Measurements from ENCODE around the gene EIF1AD. TPM values are rescaled to one million over a fixed set of nuclear protein-coding genes. Genes with fewer than 3 reads are reported as not detected.
"Not testable (repeated sequence)": the region's sequence is repeated elsewhere in the genome, so short reads cannot be mapped to it uniquely, and the experiment has no call there.

The EIF1AD gene
- total RNA-seq, 2 experiments from 2014 or later, result 31.2 to 31.7 TPM

DNA sequence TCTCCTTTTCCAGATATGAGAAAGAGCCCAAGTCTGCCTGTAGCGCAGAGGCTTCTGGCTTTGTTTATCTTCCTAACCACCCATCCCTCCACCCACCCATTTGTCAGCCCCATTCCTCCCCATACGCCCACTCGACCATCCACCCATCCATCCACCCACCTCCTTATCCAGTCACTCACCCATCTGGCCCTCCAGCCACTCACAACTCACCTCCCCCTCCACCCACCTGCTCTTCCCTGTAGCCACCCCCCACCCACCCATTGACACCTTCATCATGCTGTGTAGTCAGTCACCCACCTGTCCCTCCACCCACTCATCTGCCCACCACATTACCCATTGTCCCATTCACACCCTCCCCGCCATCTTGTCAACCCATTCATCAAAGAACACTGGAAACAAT is 15.4 kb upstream of the EIF1AD start:
- Mint-ChIP-seq H3K36me3 (ENCODE audit: low read depth) (no peaks in the 10 kb centered on the region), H3K4me3 (no peak overlapping the region), H3K27ac (no peak overlapping the region), H3K9me3 (no peaks in the 10 kb centered on the region), H3K4me1 (ENCODE audit: low read depth) (peaks cover 6% of the 10 kb centered on the region), H3K27me3 (ENCODE audit: low read depth) (peaks cover 8% of the 10 kb centered on the region)
- intact Hi-C loops (cut with micrococcal nuclease), result no loop called here
- DNase-seq, result no peak
- CTCF ChIA-PET, result no interaction called here

DNA sequence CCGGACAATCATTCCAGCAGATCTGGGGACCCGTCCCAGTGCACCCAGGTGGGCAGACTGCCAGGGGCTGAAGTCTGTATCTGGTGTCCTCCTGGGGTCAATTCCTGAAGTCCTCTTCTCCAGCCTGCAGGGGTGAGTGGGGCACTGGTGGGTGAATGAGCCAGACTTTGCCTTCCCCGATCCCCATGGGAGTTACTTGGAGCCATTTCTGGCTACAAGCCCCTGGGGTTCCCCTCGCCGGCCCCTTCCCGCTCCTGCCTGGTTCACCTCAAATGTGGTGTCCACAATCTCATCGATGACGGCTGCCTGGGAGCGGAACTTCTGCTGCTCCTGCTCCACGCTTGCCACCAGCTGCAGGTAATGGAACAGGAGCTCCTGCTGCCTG is 14.8 kb upstream of the EIF1AD start:
- Mint-ChIP-seq H3K4me3 (no peak overlapping the region), H3K9me3 (no peaks in the 10 kb centered on the region), H3K36me3 (ENCODE audit: low read depth) (no peaks in the 10 kb centered on the region), H3K4me1 (ENCODE audit: low read depth) (peaks cover 9% of the 10 kb centered on the region), H3K27ac (no peak overlapping the region), H3K27me3 (ENCODE audit: low read depth) (peaks cover 8% of the 10 kb centered on the region)
- intact Hi-C loops (cut with micrococcal nuclease), result no loop called here
- CTCF ChIA-PET, result interaction anchor here (0.7 kb wide), 1 partner anchor 66 kb away, joined by 3 read pairs; no protein-coding TSS in a partner anchor
- no peak for DNase-seq

DNA sequence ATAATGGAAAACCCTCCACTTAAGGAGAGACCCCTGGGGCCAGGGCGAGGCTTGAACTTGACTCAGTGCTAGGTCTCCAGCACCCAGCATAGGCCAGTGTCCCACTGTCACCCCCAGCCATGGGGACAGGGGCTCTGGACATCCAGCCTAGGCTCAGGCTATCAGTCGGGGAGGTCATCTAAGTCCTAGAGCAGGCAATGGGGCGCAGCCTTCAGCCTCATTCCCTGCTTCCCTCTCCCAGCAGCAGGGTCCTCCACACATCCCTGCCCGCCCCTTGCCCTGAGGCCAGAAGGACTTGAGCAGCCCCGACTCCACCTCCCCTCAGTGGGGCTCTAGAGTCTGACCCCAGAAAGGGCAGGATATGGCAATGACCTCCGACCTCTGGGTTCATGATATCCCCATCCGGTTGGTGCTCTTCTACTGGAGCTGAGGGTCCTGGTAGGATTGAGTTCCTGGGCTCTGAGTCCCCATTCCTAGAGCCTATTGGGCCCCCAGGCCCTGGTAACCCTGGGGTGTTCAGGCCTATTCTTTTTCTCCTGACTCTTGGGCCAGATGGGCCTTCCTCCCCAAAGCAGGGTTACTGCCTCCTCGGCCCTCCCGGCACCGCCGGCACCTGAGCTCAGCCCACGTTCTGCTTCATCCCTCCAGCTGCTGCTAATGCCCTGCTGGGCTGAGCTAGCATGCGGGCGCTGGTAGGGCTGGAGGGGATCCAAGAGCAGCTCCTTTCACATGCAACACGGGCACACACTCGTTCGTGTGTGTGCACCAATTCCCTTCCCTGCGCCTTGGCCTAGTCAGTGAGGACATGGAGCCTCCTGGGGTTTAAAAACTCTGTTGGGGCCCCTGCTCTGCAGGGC is 14.2 kb upstream of the EIF1AD start:
- Mint-ChIP-seq H3K4me1 (ENCODE audit: low read depth) (peaks cover 11% of the 10 kb centered on the region), H3K9me3 (no peaks in the 10 kb centered on the region), H3K27ac (no peak overlapping the region), H3K36me3 (ENCODE audit: low read depth) (no peaks in the 10 kb centered on the region), H3K4me3 (no peak overlapping the region), H3K27me3 (ENCODE audit: low read depth) (peaks cover 12% of the 10 kb centered on the region)
- intact Hi-C loops (cut with micrococcal nuclease), result no loop called here
- no peak for DNase-seq
- CTCF ChIA-PET, result interaction anchor here (0.7 to 1.1 kb wide), 2 partner anchors 29 to 66 kb away, joined by 3 to 5 read pairs; no protein-coding TSS in a partner anchor

DNA sequence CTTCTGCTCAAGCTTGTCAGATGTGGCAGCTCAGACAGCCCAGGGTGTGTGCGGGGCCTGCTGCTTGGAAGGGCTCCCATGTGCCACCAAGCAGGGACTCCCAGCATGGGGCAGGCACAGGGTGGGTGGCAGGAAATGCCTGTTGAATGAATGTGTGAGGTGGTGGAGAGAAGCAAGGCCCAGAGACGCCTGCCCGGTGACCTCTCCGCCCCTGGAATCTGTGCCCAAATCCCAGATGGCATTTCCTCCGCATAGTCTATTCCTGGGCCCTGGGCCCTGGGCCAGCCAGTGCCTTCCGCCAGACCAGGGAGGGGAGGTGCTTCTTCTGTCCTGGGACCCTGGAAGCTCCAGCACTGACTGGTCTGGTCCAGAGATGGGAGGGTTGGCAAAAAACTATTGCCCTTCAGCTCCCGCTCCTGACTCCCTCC is 13.5 kb upstream of the EIF1AD start:
- peaks cover 12% of the 10 kb centered on the region for H3K27me3 Mint-ChIP-seq (ENCODE audit: low read depth)
- CTCF ChIA-PET, result interaction anchor here (1.1 kb wide), 1 partner anchor 30 kb away, joined by 5 read pairs; no protein-coding TSS in a partner anchor
- H3K9me3 Mint-ChIP-seq, result no peaks in the 10 kb centered on the region
- intact Hi-C loops (cut with micrococcal nuclease), result no loop called here
- H3K27ac Mint-ChIP-seq, result no peak overlapping the region
- DNase-seq, result no peak
- peaks cover 11% of the 10 kb centered on the region for H3K4me1 Mint-ChIP-seq (ENCODE audit: low read depth)
- H3K36me3 Mint-ChIP-seq (ENCODE audit: low read depth), result no peaks in the 10 kb centered on the region
- no peak overlapping the region for H3K4me3 Mint-ChIP-seq

DNA sequence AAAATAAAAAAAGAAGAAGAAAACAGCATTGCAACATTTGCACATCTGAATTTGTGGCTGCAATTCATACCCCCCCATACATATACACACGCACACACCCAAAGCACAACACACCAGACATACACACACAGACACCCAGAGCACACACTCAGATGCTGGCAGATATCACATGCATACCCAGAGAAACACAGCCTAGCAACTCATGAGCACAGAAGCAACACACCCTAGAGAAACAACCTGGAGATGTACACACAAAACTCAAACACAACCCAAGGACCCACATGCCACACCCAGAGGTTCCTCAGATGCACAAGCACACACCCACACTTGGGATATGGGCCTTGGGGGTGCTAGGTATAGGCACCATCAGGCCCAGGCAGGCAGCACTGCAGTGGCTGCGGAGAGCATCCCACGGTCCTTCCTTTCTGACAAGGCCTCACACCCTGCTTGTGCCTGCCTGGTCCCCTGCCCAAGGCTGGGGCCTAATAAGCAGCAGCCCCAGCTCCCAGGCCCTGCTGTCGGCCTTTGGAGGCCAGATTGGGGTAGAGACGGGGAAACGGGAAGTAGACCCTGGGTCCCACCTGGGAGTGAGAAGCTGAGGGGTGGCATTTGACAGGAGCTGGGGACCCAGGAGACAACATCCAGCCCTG is 13.0 kb upstream of the EIF1AD start:
- Mint-ChIP-seq H3K9me3 (no peaks in the 10 kb centered on the region), H3K36me3 (ENCODE audit: low read depth) (no peaks in the 10 kb centered on the region), H3K4me3 (no peak overlapping the region), H3K4me1 (ENCODE audit: low read depth) (peaks cover 11% of the 10 kb centered on the region), H3K27me3 (ENCODE audit: low read depth) (peaks cover 12% of the 10 kb centered on the region), H3K27ac (no peak overlapping the region)
- intact Hi-C loops (cut with micrococcal nuclease), result no loop called here
- no peak for DNase-seq
- CTCF ChIA-PET, result interaction anchor here (1.1 kb wide), 1 partner anchor 31 kb away, joined by 5 read pairs; no protein-coding TSS in a partner anchor

DNA sequence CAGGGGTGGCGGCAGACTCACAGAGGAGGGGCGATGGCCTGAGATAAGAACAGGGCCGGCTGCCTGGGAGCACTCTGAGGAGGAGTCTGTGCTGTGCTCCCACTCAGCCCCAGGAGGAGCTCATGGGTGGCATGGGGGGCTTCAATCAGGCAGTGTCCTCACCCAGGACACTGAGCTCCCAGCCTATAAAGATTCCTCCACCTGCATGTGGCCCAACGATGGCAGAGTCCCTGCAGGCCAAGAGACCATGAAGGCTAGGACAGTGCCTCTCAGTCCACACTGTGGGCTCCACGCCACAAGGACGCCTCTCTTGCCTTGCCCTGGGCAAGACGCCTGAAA is 11.8 kb upstream of the EIF1AD start:
- Mint-ChIP-seq H3K36me3 (ENCODE audit: low read depth) (no peaks in the 10 kb centered on the region), H3K27me3 (ENCODE audit: low read depth) (peaks cover 12% of the 10 kb centered on the region), H3K4me1 (ENCODE audit: low read depth) (peaks cover 11% of the 10 kb centered on the region), H3K4me3 (no peak overlapping the region), H3K27ac (no peak overlapping the region), H3K9me3 (no peaks in the 10 kb centered on the region)
- CTCF ChIA-PET, result interaction anchor here (1.4 to 5.4 kb wide), 3 partner anchors 8 to 129 kb away, joined by 6 to 20 read pairs (median 6); no protein-coding TSS in a partner anchor
- no peak for DNase-seq
- intact Hi-C loops (cut with micrococcal nuclease), result no loop called here

DNA sequence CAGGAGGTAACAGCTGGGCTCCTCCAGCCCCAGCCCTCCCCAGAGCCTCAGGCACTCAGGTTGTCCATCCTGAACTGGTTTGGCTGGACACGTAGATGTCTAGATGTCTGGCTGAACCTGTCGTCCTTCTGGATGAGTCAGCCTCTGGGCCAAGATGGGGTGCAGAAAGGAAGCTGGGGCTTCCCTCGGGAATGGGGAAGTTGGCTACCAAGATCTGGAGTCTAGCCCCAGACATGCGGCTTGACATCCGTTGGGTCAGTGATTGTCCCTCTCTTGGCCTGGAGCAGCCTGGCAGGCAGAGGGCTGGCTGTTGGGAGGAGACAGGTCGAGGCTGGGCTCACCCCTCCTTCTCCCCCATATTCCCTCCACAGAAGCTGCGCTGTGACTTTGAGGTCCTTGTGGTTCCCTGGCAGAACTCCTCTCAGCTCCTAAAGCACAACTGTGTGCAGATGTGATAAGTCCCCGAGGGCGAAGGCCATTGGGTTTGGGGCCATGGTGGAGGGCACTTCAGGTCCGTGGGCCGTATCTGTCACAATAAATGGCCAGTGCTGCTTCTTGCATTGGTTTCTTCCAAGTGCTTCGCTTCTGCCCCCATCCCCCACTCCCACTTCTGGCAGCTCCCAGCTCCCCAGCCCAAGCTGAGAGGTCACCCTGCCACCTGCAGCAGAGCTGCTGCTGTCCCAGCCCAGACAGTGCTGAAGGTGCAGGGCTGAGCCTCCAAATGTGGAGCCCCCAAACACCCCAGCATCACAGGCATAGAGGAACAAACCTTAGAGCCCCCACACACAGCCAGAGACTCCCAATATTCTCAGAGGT is 11.2 kb upstream of the EIF1AD start:
- DNase-seq, result peak; percentile 12
- peaks cover 12% of the 10 kb centered on the region for H3K27me3 Mint-ChIP-seq (ENCODE audit: low read depth)
- intact Hi-C loops (cut with micrococcal nuclease), result no loop called here
- H3K9me3 Mint-ChIP-seq, result no peaks in the 10 kb centered on the region
- peaks cover 11% of the 10 kb centered on the region for H3K4me1 Mint-ChIP-seq (ENCODE audit: low read depth)
- no peak overlapping the region for H3K27ac Mint-ChIP-seq
- CTCF ChIA-PET, result interaction anchor here (1.4 to 5.4 kb wide), 3 partner anchors 9 to 129 kb away, joined by 6 to 20 read pairs (median 6); no protein-coding TSS in a partner anchor
- H3K4me3 Mint-ChIP-seq, result no peak overlapping the region
- H3K36me3 Mint-ChIP-seq (ENCODE audit: low read depth), result no peaks in the 10 kb centered on the region

DNA sequence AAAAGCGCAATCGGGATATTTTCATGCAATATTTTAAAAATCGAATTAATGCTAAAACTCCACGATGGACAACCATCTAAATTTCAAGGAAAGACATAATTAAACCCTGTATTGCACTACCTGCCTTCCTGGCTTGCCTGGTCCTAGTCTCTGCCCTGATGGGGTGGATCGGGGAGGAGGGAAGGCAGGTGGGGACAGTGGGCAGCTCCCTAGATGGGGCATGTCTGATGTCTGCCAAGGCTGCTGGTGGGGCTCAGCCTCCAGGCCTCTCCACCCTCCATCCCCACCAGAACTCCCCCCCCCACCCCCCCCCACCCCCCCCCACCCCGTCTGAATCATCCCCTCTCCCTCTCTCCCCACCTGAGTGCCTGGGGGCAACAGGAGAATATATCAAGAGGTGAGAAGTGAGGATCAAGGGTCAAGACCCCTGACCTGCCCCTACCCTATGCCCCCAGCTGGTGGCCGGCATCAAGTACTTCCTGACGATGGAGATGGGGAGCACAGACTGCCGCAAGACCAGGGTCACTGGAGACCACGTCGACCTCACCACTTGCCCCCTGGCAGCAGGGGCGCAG is 10.5 kb upstream of the EIF1AD start:
- H3K4me3 Mint-ChIP-seq, result no peak overlapping the region
- H3K36me3 Mint-ChIP-seq (ENCODE audit: low read depth), result no peaks in the 10 kb centered on the region
- CTCF ChIA-PET, result interaction anchor here (0.9 to 5.4 kb wide), 6 partner anchors 10 to 157 kb away, joined by 3 to 20 read pairs (median 6); no protein-coding TSS in a partner anchor
- H3K4me1 Mint-ChIP-seq (ENCODE audit: low read depth), result peaks cover 9% of the 10 kb centered on the region
- H3K27me3 Mint-ChIP-seq (ENCODE audit: low read depth), result peaks cover 12% of the 10 kb centered on the region
- no peak overlapping the region for H3K27ac Mint-ChIP-seq
- intact Hi-C loops (cut with micrococcal nuclease), result no loop called here
- H3K9me3 Mint-ChIP-seq, result no peaks in the 10 kb centered on the region
- no peak for DNase-seq

DNA sequence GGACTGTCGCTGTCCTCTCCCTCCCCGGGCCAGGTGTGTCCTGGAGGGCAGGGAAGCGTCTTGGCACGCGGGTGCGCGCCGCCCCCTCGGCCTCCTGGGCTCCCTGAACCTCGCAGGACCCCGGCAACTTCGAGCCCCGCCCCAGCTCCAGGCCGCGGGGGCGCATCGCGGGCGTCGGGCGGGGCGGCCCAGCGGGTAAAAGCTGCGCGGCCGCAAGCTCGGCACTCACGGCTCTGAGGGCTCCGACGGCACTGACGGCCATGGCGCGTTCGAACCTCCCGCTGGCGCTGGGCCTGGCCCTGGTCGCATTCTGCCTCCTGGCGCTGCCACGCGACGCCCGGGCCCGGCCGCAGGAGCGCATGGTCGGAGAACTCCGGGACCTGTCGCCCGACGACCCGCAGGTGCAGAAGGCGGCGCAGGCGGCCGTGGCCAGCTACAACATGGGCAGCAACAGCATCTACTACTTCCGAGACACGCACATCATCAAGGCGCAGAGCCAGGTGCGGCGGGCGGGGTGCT is 9.9 kb upstream of the EIF1AD start, which contains the start of gene CST6:
CST6 (plus strand) TSS at position 224 of the 519 bp plus-strand sequence; CDS start at position 261, 37 bp downstream.
- DNase-seq, result peak; percentile 11
- Mint-ChIP-seq H3K4me1 (ENCODE audit: low read depth) (peaks cover 7% of the 10 kb centered on the region), H3K9me3 (no peaks in the 10 kb centered on the region), H3K27ac (no peak within 1 kb of the TSS), H3K36me3 (ENCODE audit: low read depth) (no peaks in the 10 kb centered on the region), H3K27me3 (ENCODE audit: low read depth) (peaks cover 12% of the 10 kb centered on the region), H3K4me3 (no peak within 1 kb of the TSS)
- intact Hi-C loops (cut with micrococcal nuclease), result no loop called here
- CTCF ChIA-PET, result interaction anchor here (0.9 to 5.4 kb wide), 4 partner anchors 10 to 156 kb away, joined by 3 to 20 read pairs (median 4); no protein-coding TSS in a partner anchor

DNA sequence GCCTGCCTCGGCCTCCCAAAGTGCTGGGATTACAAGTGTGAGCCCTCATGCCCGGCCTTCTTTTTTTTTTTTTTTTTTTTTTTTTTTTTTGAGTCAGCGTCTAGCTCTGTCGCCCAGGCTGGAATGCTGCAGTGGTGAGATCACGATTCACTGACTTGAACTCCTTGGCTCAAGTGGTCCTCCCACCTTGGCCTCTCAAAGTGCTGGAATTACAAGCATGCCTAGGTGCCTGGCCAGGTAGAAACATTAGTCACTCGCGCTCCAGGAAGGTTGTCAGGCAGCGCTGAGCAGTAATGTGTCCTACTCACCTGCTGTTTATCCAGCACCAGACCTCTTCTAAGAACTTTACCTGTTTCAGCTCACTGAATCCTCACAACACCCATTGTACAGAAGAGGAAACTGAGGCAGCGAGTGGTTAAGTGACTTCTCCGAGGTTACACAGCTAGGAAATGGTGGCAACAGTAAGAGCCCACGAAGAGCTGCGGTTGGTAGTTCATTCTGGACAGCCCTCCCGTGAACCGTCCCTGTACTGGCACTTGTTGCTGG is 9.4 kb upstream of the EIF1AD start:
- Mint-ChIP-seq H3K9me3 (no peaks in the 10 kb centered on the region), H3K4me1 (ENCODE audit: low read depth) (peaks cover 7% of the 10 kb centered on the region), H3K36me3 (ENCODE audit: low read depth) (no peaks in the 10 kb centered on the region), H3K4me3 (no peak overlapping the region), H3K27me3 (ENCODE audit: low read depth) (peaks cover 12% of the 10 kb centered on the region), H3K27ac (no peak overlapping the region)
- no peak for DNase-seq
- CTCF ChIA-PET, result interaction anchor here (0.9 to 5.4 kb wide), 4 partner anchors 11 to 155 kb away, joined by 3 to 20 read pairs (median 4); no protein-coding TSS in a partner anchor
- intact Hi-C loops (cut with micrococcal nuclease), result no loop called here

DNA sequence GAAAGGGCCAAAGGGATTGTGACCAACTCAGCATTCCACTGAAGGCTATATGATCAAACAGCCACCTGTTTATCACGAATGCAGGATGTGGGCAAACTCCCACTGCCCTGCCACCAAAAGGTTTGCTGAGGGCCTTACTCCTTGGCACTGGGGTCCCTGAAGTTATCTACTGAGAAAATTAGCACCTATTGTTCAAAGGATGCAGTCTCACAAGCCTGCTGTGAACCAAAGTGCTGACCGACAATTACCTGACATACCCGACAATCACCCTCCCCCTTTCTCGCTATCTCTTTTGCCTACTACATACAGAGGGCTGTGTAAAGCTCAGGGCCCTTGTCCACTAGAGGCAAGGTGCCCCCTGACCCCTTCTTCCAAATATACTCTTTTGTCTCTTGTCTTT is 8.1 kb upstream of the EIF1AD start:
- H3K36me3 Mint-ChIP-seq (ENCODE audit: low read depth); H3K27ac Mint-ChIP-seq; H3K9me3 Mint-ChIP-seq; DNase-seq; H3K4me3 Mint-ChIP-seq; intact Hi-C loops (cut with micrococcal nuclease); H3K4me1 Mint-ChIP-seq (ENCODE audit: low read depth): not testable (repeated sequence)
- H3K27me3 Mint-ChIP-seq (ENCODE audit: low read depth), result peaks cover 12% of the 10 kb centered on the region
- CTCF ChIA-PET, result interaction anchor here (0.8 to 5.4 kb wide), 2 partner anchors 12 to 151 kb away, joined by 3 to 20 read pairs; no protein-coding TSS in a partner anchor
